Keratinocyte (primary cell): ENCODE results near the gene FREM3. TPM values are rescaled to one million over a fixed set of nuclear protein-coding genes. Genes with fewer than 3 reads are reported as not detected.

Experiments used
- DNase-seq: peaks from one replicate; pipeline ENCODE4 v3.0.0-alpha.2; 2011; ENCODE audit warnings: low read depth, missing footprints, low spot score
- FAIRE-seq: peaks from 2 replicates; lab custom pipeline; 2011; peaks lifted over from hg19 to GRCh38; lab: Jason Lieb, UNC
- H2AFZ ChIP-seq: 2 replicates; pipeline ENCODE4 v1.6.0; 2012; ENCODE audit warnings: low read length, control low read depth, inconsistent platforms; ENCODE audit not compliant: control insufficient read depth
- H3K27ac ChIP-seq: 2 replicates; pipeline ENCODE4 v1.5.1; 2011; ENCODE audit warnings: low read length; ENCODE audit not compliant: control insufficient read depth, insufficient read depth
- H3K27me3 ChIP-seq: 3 replicates; pipeline ENCODE4 v1.6.0; 2011; ENCODE audit warnings: low read length; ENCODE audit not compliant: control insufficient read depth, insufficient read depth; ENCODE audit errors: extremely low read depth
- H3K36me3 ChIP-seq, 2 experiments: 2 replicates in 1 of 2; 3 replicates in 1 of 2; pipeline ENCODE4 v1.5.1; 2011; ENCODE audit warnings: low read length in 2 of 2, mild to moderate bottlenecking in 1 of 2; ENCODE audit not compliant: control insufficient read depth in 2 of 2, insufficient read depth in 2 of 2; ENCODE audit errors: extremely low read depth in 1 of 2
- H3K4me1 ChIP-seq: 3 replicates; pipeline ENCODE4 v1.5.1; 2011; ENCODE audit warnings: low read length; ENCODE audit not compliant: control insufficient read depth, insufficient read depth; ENCODE audit errors: extremely low read depth
- H3K4me2 ChIP-seq: 3 replicates; pipeline ENCODE4 v1.6.0; 2011; ENCODE audit warnings: low read depth, low read length; ENCODE audit not compliant: control insufficient read depth, insufficient read depth; ENCODE audit errors: extremely low read depth
- H3K4me3 ChIP-seq, 3 experiments: fragments of 200-600 bp in 1 of 3; sonication (generic) in 1 of 3; 2 replicates in 2 of 3; 3 replicates in 1 of 3; pipeline ENCODE4 v1.5.1; 2011 to 2016; ENCODE audit warnings: low read length in 3 of 3, mild to moderate bottlenecking in 3 of 3, control low read depth in 2 of 3, inconsistent platforms in 1 of 3, low read depth in 1 of 3, mixed read lengths in 1 of 3, mixed run types in 1 of 3, moderate library complexity in 1 of 3; ENCODE audit not compliant: control insufficient read depth in 2 of 3, insufficient read depth in 2 of 3; ENCODE audit errors: extremely low read depth in 1 of 3
- H3K79me2 ChIP-seq: 2 replicates; pipeline ENCODE4 v1.6.0; 2012; ENCODE audit warnings: low read length; ENCODE audit not compliant: control insufficient read depth, insufficient read depth
- H3K9ac ChIP-seq: 3 replicates; pipeline ENCODE4 v1.6.0; 2011; ENCODE audit warnings: low read length; ENCODE audit not compliant: control insufficient read depth, insufficient read depth; ENCODE audit errors: extremely low read depth
- H3K9me1 ChIP-seq: 3 replicates; pipeline ENCODE4 v1.6.0; 2011; ENCODE audit warnings: low read length; ENCODE audit not compliant: control insufficient read depth, insufficient read depth; ENCODE audit errors: extremely low read depth
- H3K9me3 ChIP-seq: 2 replicates; pipeline ENCODE4 v1.5.1; 2012; ENCODE audit warnings: low read depth, low read length; ENCODE audit not compliant: control insufficient read depth
- H4K20me1 ChIP-seq: 3 replicates; pipeline ENCODE4 v1.6.0; 2011; ENCODE audit warnings: low read length; ENCODE audit not compliant: control insufficient read depth, insufficient read depth; ENCODE audit errors: extremely low read depth
- CTCF ChIP-seq, 3 experiments: IDR thresholded peaks in 1 of 3; conservative IDR thresholded peaks in 1 of 3; optimal IDR thresholded peaks in 1 of 3; 2 replicates in 2 of 3; 3 replicates in 1 of 3; pipeline versions ENCODE3 to v1.5.1; 2011; ENCODE audit warnings: low read length in 3 of 3, mild to moderate bottlenecking in 3 of 3, moderate library complexity in 2 of 3, control low read depth in 1 of 3, inconsistent platforms in 1 of 3; ENCODE audit not compliant: insufficient read depth in 2 of 3; ENCODE audit errors: extremely low read depth in 1 of 3
- EZH2 ChIP-seq: IDR thresholded peaks from one replicate; pipeline ENCODE4 v1.6.1; 2012; ENCODE audit warnings: inconsistent platforms, mild to moderate bottlenecking, low read length, moderate library complexity
- dilution Hi-C: fragments of 300-500 bp; cut with MboI; formaldehyde crosslinking; loops from one replicate; pipeline ENCODE4 v1.7.0; 2020; ENCODE audit warnings: low sequenced_read_pairs; ENCODE audit not compliant: extremely low pct_ligation_motif_present
- polyA plus RNA-seq, 5 experiments: library from polyadenylated mRNA; depleted of rRNA in 3 of 5; stranded (reverse) in 3 of 5; stranded (forward) in 1 of 5; unstranded in 1 of 5; fragments of >200 nt; gene quantifications; 1 replicate in 1 of 5; 2 replicates in 3 of 5; 3 replicates in 1 of 5; pipeline versions ENCODE4 v1.2.1 to v1.2.3, GENCODE V29; 2011 to 2012; ENCODE audit warnings: missing spikeins in 2 of 5, low read depth in 1 of 5, low replicate concordance in 1 of 5

FREM3 gene
- polyA plus RNA-seq, 1 donor (not counting 4 experiments of a cell fraction or from before 2014, with no cell fraction given) = not detected

DNA sequence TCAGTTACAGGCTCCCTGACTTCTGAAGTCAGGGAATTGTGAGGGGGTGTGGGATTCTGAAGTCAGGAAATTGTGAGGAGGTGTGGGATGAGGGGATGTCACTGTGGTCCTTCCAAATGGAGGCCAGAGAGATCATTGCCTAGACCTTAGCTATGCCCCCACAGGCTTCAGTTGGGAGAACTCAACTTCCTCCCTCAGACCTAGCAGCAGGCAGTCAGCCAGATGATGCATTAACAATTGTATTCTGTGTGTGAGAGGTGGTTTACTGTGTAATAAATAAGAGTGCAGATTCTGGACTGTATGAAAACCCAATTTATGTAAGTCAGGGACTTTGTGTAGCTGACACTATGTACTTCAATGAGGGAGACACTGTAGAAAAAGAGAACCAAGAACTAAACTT lies 65.7 kb downstream of the FREM3 start:
- no peaks in the 10 kb centered on the region for H3K36me3 ChIP-seq
- no peaks in the 10 kb centered on the region for H3K9me1 ChIP-seq
- dilution Hi-C loops = no loop called here
- no peak overlapping the region for H3K4me2 ChIP-seq
- no peaks in the 10 kb centered on the region for H3K9me3 ChIP-seq
- H3K27ac ChIP-seq = no peak overlapping the region
- no peak for DNase-seq
- H3K9ac ChIP-seq = no peak overlapping the region
- H3K79me2 ChIP-seq = no peaks in the 10 kb centered on the region
- no peak for FAIRE-seq
- no peaks in the 10 kb centered on the region for H4K20me1 ChIP-seq
- H2AFZ ChIP-seq = no peak overlapping the region
- H3K4me3 ChIP-seq = no peak overlapping the region
- no peaks in the 10 kb centered on the region for H3K4me1 ChIP-seq
- no peaks in the 10 kb centered on the region for H3K27me3 ChIP-seq
- no peak for TF ChIP-seq CTCF (optimal IDR thresholded peaks at IDR 0.05 in 1 of 3, IDR thresholded peaks at IDR 0.05 in 1 of 3, conservative IDR thresholded peaks at IDR 0.05 in 1 of 3; ENCODE audit: extremely low read depth in 1 of 3, insufficient read depth in 2 of 3, low read length in 3 of 3)
- no peak for TF ChIP-seq EZH2

DNA sequence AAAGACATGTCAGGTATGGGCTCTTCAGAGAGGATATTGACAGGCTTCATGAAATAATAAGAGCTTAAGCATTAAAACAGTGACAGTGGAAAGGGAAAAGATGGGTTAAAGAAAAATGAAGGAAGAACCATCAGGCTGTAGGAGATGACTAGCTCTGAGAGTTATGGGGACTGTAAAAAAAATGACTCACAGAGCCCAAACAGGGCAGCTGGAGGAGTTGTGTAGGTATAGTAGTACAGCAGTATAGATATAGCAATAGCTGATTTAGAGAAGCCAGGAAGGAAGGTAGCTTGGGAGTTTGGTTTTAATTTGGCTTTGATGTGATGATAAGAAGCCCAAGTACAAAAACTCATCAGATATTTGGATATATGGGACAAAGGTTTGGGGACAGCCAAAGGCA lies 66.6 kb downstream of the FREM3 start:
- FAIRE-seq (no peak), DNase-seq (no peak)
- no peak overlapping the region for H3K9ac ChIP-seq
- H3K27me3 ChIP-seq = no peaks in the 10 kb centered on the region
- H3K9me3 ChIP-seq = no peaks in the 10 kb centered on the region
- dilution Hi-C loops = no loop called here
- no peaks in the 10 kb centered on the region for H3K79me2 ChIP-seq
- H3K36me3 ChIP-seq = no peaks in the 10 kb centered on the region
- no peaks in the 10 kb centered on the region for H3K9me1 ChIP-seq
- no peaks in the 10 kb centered on the region for H4K20me1 ChIP-seq
- H3K27ac ChIP-seq = no peak overlapping the region
- no peak overlapping the region for H2AFZ ChIP-seq
- TF ChIP-seq CTCF (optimal IDR thresholded peaks at IDR 0.05 in 1 of 3, IDR thresholded peaks at IDR 0.05 in 1 of 3, conservative IDR thresholded peaks at IDR 0.05 in 1 of 3; ENCODE audit: extremely low read depth in 1 of 3, insufficient read depth in 2 of 3, low read length in 3 of 3) (no peak), EZH2 (no peak)
- H3K4me1 ChIP-seq = no peaks in the 10 kb centered on the region
- no peak overlapping the region for H3K4me2 ChIP-seq
- H3K4me3 ChIP-seq = no peak overlapping the region
